ENCODE measurements around the gene NPAS3.

The NPAS3 gene

GRCh38 chr14:33488582-33488981 is 549.9 kb downstream of the NPAS3 start:
- DNase-seq, result no peak

- no peak for DNase-seq
Observed at GRCh38 chr14:33490555-33490954, 551.9 kb downstream of the NPAS3 start.

- no peak for DNase-seq
Observed at GRCh38 chr14:33491112-33491511, 552.4 kb downstream of the NPAS3 start.

- no peak for DNase-seq
Observed at GRCh38 chr14:33492491-33492890, 553.8 kb downstream of the NPAS3 start.

GRCh38 chr14:33493266-33493665 is 554.6 kb downstream of the NPAS3 start:
- DNase-seq, result no peak

GRCh38 chr14:33493990-33494389 is 555.3 kb downstream of the NPAS3 start:
- DNase-seq, result no peak

- no peak for DNase-seq
Observed at GRCh38 chr14:33499687-33500086, 561.0 kb downstream of the NPAS3 start.

- DNase-seq, result no peak
Observed at GRCh38 chr14:33504246-33505099, 565.8 kb downstream of the NPAS3 start.

GRCh38 chr14:33505266-33505962 is 566.7 kb downstream of the NPAS3 start:
- no peak for DNase-seq

GRCh38 chr14:33505963-33506329 is 567.3 kb downstream of the NPAS3 start:
- no peak for DNase-seq

GRCh38 chr14:33508126-33509062 is 569.7 kb downstream of the NPAS3 start:
- no peak for DNase-seq

GRCh38 chr14:33509454-33509853 is 570.8 kb downstream of the NPAS3 start:
- no peak for DNase-seq

GRCh38 chr14:33510063-33510481 is 571.4 kb downstream of the NPAS3 start:
- DNase-seq, result no peak

GRCh38 chr14:33510991-33511390 is 572.3 kb downstream of the NPAS3 start:
- DNase-seq, result no peak

- DNase-seq, result no peak
Observed at GRCh38 chr14:33511851-33512640, 573.4 kb downstream of the NPAS3 start.

GRCh38 chr14:33515441-33515840 is 576.8 kb downstream of the NPAS3 start:
- DNase-seq, result no peak

- DNase-seq, result no peak
Observed at GRCh38 chr14:33515899-33516298, 577.2 kb downstream of the NPAS3 start.

GRCh38 chr14:33516898-33517436 is 578.3 kb downstream of the NPAS3 start:
- DNase-seq, result no peak

GRCh38 chr14:33521192-33521591 is 582.5 kb downstream of the NPAS3 start:
- DNase-seq, result no peak

- no peak for DNase-seq
Observed at GRCh38 chr14:33524244-33524643, 585.6 kb downstream of the NPAS3 start.

GRCh38 chr14:33525626-33526025 is 586.9 kb downstream of the NPAS3 start:
- no peak for DNase-seq

GRCh38 chr14:33527023-33527634 is 588.5 kb downstream of the NPAS3 start:
- no peak for DNase-seq
